Ovary (tissue), 3 donors: ENCODE measurements around the gene LGALS7.

ENCODE experiments used
- EP300 ChIP-seq: sonication (generic); formaldehyde crosslinking; IDR thresholded peaks from one replicate; pipeline ENCODE4 v1.6.1; 2017; ENCODE audit warnings: antibody characterized with exemption
- TF ChIP-seq, protein P1 (sequence below), 3 donors: fragments of 450-650 bp in 2 of 3; fragments of 200-600 bp in 1 of 3; IDR thresholded peaks; one replicate each; pipeline versions ENCODE4 v1.5.1 to v1.8.0; 2016 to 2022; ENCODE audit warnings: antibody characterized with exemption in 3 of 3, mild to moderate bottlenecking in 1 of 3
- donor health status: DM: no; HTN: no; CAD: no.

- TF ChIP-seq, protein P1, sequence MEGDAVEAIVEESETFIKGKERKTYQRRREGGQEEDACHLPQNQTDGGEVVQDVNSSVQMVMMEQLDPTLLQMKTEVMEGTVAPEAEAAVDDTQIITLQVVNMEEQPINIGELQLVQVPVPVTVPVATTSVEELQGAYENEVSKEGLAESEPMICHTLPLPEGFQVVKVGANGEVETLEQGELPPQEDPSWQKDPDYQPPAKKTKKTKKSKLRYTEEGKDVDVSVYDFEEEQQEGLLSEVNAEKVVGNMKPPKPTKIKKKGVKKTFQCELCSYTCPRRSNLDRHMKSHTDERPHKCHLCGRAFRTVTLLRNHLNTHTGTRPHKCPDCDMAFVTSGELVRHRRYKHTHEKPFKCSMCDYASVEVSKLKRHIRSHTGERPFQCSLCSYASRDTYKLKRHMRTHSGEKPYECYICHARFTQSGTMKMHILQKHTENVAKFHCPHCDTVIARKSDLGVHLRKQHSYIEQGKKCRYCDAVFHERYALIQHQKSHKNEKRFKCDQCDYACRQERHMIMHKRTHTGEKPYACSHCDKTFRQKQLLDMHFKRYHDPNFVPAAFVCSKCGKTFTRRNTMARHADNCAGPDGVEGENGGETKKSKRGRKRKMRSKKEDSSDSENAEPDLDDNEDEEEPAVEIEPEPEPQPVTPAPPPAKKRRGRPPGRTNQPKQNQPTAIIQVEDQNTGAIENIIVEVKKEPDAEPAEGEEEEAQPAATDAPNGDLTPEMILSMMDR (IDR thresholded peaks at IDR 0.05): no peak
- TF ChIP-seq EP300: no peak
Observed at GRCh38 chr19:38727868-38728660, 45.3 kb downstream of the LGALS7 start.
